Epithelial cell of proximal tubule (primary cell): ENCODE measurements around the gene IGFALS. TPM values are rescaled to one million over a fixed set of nuclear protein-coding genes. Genes with fewer than 3 reads are reported as not detected.

Experiments
- DNase-seq: peaks from one replicate; pipeline ENCODE4 v3.0.0-alpha.2; 2011; ENCODE audit warnings: low read depth
- H3K4me3 ChIP-seq: 2 replicates; pipeline ENCODE4 v1.5.1; 2011; ENCODE audit warnings: low read depth, mild to moderate bottlenecking, low read length
- CTCF ChIP-seq: conservative IDR thresholded peaks from 2 replicates; pipeline ENCODE4 v1.5.1; 2012; ENCODE audit warnings: low read depth, mild to moderate bottlenecking, low read length
- total RNA-seq: library from RNA; depleted of rRNA; stranded (reverse); fragments of >200 nt; gene quantifications from 2 replicates; pipeline ENCODE4 v1.2.3, GENCODE V29; 2015

IGFALS gene
- total RNA-seq, 1 donor from 2014 or later: 2.6 TPM

- no peak overlapping the region for H3K4me3 ChIP-seq
- no peak for DNase-seq
- TF ChIP-seq CTCF: no peak
Measured at GRCh38 chr16:1747934-1748333, 45.6 kb downstream of the IGFALS start.

- no peak overlapping the region for H3K4me3 ChIP-seq
- no peak for TF ChIP-seq CTCF
- no peak for DNase-seq
Measured at GRCh38 chr16:1746693-1747195, 46.8 kb downstream of the IGFALS start.

GRCh38 chr16:1745900-1746692 lies 47.4 kb downstream of the IGFALS start:
- no peak for DNase-seq
- no peak overlapping the region for H3K4me3 ChIP-seq
- no peak for TF ChIP-seq CTCF

DNA sequence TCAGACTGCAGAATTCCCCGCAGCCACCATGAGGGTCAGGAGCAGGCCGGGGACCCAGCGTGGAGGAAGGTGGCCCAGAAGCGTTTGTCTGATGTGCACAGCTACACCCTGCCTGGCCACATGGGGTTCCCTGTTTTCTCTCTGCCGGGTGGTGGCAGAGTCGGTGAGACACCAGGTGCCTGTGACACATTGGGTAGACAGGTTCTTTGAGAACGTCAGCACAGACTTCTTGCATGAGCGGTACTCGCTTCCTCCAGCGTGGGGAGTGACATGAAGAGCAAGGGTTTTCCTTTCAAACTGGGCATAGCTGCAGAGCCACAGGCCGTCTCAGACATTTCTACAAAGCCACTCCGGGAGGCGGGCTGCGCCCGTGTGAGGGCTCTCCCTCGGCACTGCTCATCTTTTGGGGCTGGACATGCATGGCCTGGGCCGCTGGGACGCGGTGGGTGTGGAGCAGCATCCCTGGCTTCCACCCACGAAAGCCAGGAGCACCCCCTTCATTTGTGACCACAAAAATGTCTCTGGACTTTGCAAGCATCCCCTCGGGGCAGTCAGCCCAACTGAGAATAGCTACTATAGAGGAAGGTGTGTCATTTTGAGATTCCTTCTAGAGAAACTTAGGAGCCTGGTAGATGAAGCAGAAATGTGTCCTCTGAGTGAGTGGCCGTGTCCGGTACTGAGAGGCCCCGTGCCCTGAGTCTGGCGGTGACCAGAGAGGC lies 48.2 kb downstream of the IGFALS start:
- no peak for DNase-seq
- TF ChIP-seq CTCF: no peak
- no peak overlapping the region for H3K4me3 ChIP-seq

DNA sequence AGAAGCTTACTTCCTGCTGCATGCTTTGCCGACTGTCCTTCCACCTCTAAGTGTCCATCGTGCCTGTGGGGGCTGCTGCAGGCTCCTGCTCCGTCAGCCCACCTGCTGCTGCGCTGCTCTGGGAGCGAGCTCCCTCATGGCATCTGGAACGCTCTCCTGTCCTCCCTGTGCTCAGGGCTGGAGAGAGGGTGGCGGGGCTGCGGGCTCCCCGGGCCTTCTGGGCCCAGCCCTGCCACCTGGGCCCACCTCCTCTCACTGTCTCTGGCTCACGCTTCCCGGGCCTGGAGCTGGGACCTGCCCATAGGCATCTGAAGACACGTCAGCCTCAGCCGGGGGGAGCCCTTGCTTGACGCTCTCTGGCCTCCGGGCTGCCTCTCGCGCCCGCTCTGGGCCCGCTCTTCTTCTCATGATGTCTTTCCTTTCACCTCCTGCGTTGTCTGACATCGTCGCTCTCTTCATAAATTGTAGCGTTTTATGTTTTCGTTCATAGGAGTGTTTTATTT lies 49.1 kb downstream of the IGFALS start:
- no peak overlapping the region for H3K4me3 ChIP-seq
- DNase-seq: no peak
- no peak for TF ChIP-seq CTCF

GRCh38 chr16:1743376-1744337 lies 49.8 kb downstream of the IGFALS start:
- no peak overlapping the region for H3K4me3 ChIP-seq
- DNase-seq: no peak
- no peak for TF ChIP-seq CTCF
